SH-SY5Y (cell line): Measurements from ENCODE around the gene KIF3B.

ENCODE experiments used
- GATA2 ChIP-seq: IDR thresholded peaks from 2 replicates; pipeline ENCODE4 v1.6.1; 2011; ENCODE audit warnings: mild to moderate bottlenecking, low read depth, low read length
- GATA3 ChIP-seq: IDR thresholded peaks from 2 replicates; pipeline ENCODE4 v1.6.1; 2011; ENCODE audit warnings: low read depth, mild to moderate bottlenecking, low read length, moderate library complexity

DNA sequence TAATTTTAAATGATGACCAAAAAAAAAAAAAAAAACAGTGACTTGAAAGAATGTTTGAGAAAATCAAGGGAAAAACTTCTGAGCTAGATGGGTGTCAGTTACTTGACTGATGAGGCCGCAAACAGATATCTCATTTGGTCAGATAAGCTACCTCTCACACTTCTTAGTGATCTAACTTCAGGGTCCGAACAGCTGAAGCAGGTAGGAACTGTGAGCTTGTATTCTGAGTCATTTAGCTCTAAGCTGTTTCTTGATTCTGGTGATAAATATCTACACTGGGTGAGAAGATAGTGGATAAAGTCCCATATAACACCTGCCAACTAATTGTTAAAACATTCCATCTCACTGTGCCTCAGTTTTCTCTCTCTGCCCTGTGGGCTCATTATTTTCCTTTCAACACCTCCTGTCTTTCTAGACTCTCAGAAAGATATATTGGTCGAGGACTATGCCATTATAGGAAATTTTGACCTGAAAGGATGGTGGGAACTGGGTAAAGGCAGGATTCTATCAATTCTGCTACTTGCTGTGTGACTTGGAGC, 7.7 kb downstream of the KIF3B start:
- TF ChIP-seq GATA2 (no peak), GATA3 (no peak)
